ENCODE results near the gene KCNQ2. TPM values are rescaled to one million over a fixed set of nuclear protein-coding genes. Genes with fewer than 3 reads are reported as not detected.
A peak's percentile ranks its signal among the peaks of the same experiment; 100 is the strongest.
"Not testable (repeated sequence)": the region's sequence is repeated elsewhere in the genome, so short reads cannot be mapped to it uniquely, and the experiment has no call there.

KCNQ2 gene
- polyA plus RNA-seq (ENCODE audit: insufficient read length in 4 of 4): 1 to 10 TPM; 4.9 to 9.0 (median 5.1) TPM

GRCh38 chr20:63471981-63472831, at the start of gene KCNQ2:
Gene KCNQ2, minus strand, starts transcription at chr20:63472655. Its CDS starts 192 bp downstream, at chr20:63472463.
- DNase-seq (ENCODE audit: low read depth in 4 of 4, low spot score in 3 of 4): no peak

- DNase-seq (ENCODE audit: low read depth in 4 of 4, low spot score in 3 of 4): no peak
Observed at GRCh38 chr20:63521602-63522001, 49.1 kb upstream of the KCNQ2 start.

- peak in 3 of 4 donors; percentile 51 to 73 (median 68) for DNase-seq (ENCODE audit: low read depth in 4 of 4, low spot score in 3 of 4)
Observed at GRCh38 chr20:63520934-63521601, 48.6 kb upstream of the KCNQ2 start.

- peak; percentile 74 to 79 (median 77) for DNase-seq (ENCODE audit: low read depth in 4 of 4, low spot score in 3 of 4)
Observed at GRCh38 chr20:63520504-63520933, 48.1 kb upstream of the KCNQ2 start, which contains the start of gene PPDPF. Gene PPDPF, plus strand, starts transcription at chr20:63520765. Its CDS starts 544 bp downstream, at chr20:63521309.

- DNase-seq (ENCODE audit: low read depth in 4 of 4, low spot score in 3 of 4): no peak
Observed at GRCh38 chr20:63519668-63520503, 47.4 kb upstream of the KCNQ2 start.

GRCh38 chr20:63518946-63519667, 46.7 kb upstream of the KCNQ2 start:
- DNase-seq (ENCODE audit: low read depth in 4 of 4, low spot score in 3 of 4): no peak

- DNase-seq (ENCODE audit: low read depth in 4 of 4, low spot score in 3 of 4): no peak
Observed at GRCh38 chr20:63518351-63518861, 46.0 kb upstream of the KCNQ2 start.

GRCh38 chr20:63517376-63518309, 45.2 kb upstream of the KCNQ2 start:
- no peak for DNase-seq (ENCODE audit: low read depth in 4 of 4, low spot score in 3 of 4)

- DNase-seq (ENCODE audit: low read depth in 4 of 4, low spot score in 3 of 4): not testable (repeated sequence)
Observed at GRCh38 chr20:63514520-63514919, 42.1 kb upstream of the KCNQ2 start.

GRCh38 chr20:63513207-63513606, 40.8 kb upstream of the KCNQ2 start:
- DNase-seq (ENCODE audit: low read depth in 4 of 4, low spot score in 3 of 4): no peak

GRCh38 chr20:63509088-63509564, 36.7 kb upstream of the KCNQ2 start:
- no peak for DNase-seq (ENCODE audit: low read depth in 4 of 4, low spot score in 3 of 4)

- DNase-seq (ENCODE audit: low read depth in 4 of 4, low spot score in 3 of 4): no peak
Observed at GRCh38 chr20:63508072-63508768, 35.8 kb upstream of the KCNQ2 start.

- no peak for DNase-seq (ENCODE audit: low read depth in 4 of 4, low spot score in 3 of 4)
Observed at GRCh38 chr20:63507083-63507743, 34.8 kb upstream of the KCNQ2 start.

- no peak for DNase-seq (ENCODE audit: low read depth in 4 of 4, low spot score in 3 of 4)
Observed at GRCh38 chr20:63505723-63506122, 33.3 kb upstream of the KCNQ2 start.

GRCh38 chr20:63505281-63505680, 32.8 kb upstream of the KCNQ2 start:
- DNase-seq (ENCODE audit: low read depth in 4 of 4, low spot score in 3 of 4): no peak

GRCh38 chr20:63504642-63505041, 32.2 kb upstream of the KCNQ2 start:
- no peak for DNase-seq (ENCODE audit: low read depth in 4 of 4, low spot score in 3 of 4)

GRCh38 chr20:63503524-63503923, 31.1 kb upstream of the KCNQ2 start:
- DNase-seq (ENCODE audit: low read depth in 4 of 4, low spot score in 3 of 4): no peak
